Right renal pelvis (tissue), 4 donors: Measurements from ENCODE around the gene OSM. TPM values are rescaled to one million over a fixed set of nuclear protein-coding genes. Genes with fewer than 3 reads are reported as not detected.

Experiments used
- DNase-seq, 4 donors: peaks; one replicate each; pipeline ENCODE4 v3.0.0-alpha.2; 2013; ENCODE audit warnings: low read depth in 4 of 4, low spot score in 3 of 4, missing footprints in 1 of 4
- polyA plus RNA-seq, 4 donors: library from polyadenylated mRNA; unstranded; fragments of 120-200 nt; gene quantifications; one replicate each; pipeline ENCODE4 v1.2.1, GENCODE V29; 2013; ENCODE audit not compliant: insufficient read length in 4 of 4

Gene OSM
- polyA plus RNA-seq, 4 donors, result 0.18 to 0.22 TPM; not detected in 2

DNA sequence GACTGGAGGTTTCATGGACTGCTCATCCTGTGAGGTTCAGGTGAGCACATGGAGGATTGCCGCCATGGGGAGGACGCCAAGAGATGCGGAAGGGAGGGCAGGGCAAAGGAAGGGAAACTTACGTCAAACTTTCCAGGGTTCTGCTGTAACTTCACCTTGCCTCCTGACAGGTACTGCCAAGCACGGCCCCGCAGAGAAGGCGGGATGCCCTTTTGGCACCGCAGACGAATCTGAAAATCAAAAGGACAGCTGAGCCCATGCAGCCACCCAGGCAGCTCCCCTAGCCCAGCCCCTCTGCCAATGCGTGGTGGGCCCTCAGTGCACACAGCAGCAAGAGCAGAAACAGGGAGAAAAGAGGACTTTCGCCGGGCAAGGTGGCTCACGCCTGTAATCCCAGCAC, 32.7 kb upstream of the OSM start:
- no peak for DNase-seq

DNA sequence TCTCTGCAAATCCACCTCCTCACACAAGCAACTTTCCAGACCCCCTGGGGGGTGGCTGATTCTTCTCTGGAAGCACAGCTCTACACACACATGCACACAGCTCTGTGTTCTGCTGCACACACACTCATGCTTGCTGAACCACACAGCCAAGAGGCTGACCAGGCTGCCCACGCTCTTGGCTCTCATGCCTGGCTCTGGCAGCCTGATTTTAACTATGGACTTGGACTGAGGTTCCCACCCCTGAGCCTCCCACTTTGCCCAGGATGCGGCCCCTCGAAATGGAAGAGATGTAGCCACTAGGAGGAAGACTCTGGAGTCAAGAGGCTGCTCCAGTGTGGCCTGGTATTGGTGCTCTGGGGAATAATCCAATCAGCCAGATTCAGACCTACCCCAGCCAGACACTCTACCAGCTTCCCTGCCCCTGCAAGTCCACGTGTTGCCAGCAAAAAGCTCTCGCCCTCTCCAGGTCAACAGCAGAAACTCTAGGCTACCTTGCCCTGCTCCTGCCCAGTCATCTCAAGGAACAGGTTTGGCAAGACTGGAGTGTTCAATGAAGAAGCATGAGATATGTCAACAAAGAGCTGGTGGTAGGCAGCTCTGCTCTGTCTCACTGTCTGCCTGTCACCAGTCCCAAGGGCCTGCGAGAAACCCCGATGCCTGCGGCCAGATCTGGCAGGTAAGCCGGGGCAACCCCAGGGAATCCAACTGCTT, 31.5 kb upstream of the OSM start:
- no peak for DNase-seq

DNA sequence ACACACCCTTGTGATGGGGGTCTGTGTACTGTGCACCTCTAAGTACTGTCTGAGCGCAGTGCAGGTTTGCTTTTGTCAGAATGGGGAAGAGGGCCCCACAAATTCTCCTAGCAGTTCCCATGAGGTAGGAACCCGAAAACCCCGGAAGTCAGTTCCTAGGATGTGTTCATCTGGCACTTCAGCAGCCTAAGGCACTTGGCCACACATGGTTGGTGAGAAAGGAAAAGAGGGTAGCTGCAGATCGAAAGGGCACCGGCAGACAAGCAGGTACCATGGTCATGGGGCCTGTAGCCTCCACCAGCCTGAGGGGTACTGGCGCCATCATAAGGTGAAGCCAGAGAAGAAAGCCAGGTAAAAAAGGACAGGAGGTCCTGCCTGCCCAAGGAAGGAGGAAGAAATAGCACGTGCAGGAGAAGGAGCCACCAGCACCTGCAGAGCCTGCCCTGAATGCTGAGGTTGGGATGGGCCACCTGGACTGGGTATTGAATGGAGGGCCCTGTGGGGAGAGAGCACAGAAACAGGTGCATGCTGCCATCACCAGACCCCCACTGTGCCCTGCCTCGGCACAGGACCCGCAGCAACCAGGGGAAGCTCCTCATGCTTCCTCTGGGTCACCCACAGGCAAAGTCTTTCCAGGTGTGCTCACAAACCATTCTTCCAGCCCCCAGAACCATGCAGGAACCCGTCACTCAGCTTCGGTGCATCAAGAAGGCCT, 30.8 kb upstream of the OSM start:
- no peak for DNase-seq

DNA sequence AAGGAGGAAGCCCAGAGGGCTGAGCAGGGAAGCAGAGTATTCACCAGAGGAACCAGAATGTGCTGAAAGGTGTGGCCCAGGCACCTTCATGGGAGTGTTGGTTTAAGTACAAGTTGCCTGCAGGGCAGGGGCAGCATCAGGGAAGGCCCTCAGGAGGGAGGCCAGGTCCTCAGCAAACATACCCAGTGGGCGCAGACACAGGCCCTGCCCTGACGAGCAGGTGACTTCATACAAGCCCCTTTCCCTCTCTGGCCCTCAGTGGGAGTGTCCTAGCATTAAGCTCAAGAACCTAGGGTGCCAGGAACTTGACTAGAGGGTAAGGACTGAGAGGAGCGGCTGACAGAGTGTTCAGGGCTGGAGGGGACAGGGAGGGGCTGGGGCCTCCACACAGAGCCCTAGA, 30.2 kb upstream of the OSM start:
- DNase-seq, result no peak

DNA sequence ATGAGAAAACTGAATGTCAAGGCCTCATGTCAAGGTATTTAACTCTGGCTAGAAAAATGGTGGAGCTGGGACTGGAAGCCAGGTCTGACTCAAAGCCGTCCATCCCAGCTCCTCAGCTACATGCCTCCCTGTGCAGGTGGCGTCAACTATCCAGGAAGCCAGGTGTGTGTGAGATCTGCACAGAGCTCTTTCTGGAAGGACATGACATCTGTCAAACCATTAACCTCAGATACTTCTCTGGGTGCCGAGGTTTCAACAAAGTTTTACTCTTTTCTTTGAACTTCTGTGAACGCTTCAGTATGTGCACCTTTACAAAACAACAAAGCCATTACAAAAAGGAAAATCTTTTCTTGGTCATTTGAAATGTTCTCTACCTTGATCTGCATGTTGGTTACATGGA, 29.7 kb upstream of the OSM start:
- DNase-seq, result no peak

DNA sequence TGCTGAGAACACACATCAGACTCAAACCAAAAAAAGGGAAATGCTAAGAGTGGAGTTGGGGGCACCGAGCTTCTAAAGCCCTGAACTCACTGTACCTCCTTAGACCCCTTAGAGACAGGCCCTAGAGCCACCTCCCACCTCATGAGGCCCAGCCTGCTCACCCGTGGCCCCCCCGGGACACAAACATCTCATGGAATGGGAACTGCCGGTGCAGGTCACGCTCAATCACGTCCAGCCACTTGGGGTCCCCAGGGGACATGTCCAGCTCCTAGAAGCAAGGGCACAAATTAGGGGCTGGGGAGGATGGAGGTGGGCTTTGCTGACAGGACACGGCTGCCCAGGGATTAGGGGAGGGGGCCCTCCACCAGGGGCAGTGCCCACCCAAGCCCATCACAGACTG, 28.9 kb upstream of the OSM start:
- DNase-seq, result no peak

DNA sequence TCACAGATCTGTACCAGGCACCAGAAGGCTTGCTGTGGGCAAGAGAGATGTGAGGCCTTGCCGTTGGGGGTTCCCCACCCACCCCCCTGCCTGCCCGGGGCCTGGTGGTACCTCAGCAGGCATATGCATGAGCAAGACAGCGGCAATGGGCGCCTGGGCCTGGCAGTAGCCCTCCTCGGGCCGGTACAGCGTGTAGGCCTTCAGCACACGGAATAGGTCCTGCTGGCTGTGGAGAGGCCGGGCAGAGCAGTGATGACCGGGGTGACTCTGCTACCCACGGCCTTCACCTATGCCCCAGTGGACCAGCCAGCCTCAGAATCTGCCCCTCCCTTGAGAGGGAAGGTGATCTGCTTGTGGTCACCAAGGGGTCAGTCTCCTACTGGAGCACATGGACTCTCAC, 28.2 kb upstream of the OSM start:
- no peak for DNase-seq

DNA sequence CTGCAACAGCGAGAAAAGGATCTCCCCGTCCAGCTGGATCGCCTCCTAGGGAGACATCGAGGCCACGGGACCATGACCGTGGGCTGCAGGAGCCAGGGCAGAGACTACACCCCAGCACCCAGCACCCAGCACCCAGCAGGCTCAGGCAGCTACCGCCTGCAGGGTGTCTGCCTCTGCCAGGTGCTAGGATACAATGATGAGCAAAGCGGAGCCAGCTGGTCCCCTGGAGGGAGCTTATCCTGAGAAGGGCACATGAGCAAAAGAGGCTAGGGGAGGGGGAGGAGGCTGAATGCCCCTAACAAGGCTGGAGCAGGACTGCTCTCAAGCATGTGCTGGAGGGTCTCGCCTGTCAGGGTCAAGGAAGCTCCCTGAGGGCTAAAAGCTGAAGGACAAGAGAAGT, 27.4 kb upstream of the OSM start:
- DNase-seq, result no peak

DNA sequence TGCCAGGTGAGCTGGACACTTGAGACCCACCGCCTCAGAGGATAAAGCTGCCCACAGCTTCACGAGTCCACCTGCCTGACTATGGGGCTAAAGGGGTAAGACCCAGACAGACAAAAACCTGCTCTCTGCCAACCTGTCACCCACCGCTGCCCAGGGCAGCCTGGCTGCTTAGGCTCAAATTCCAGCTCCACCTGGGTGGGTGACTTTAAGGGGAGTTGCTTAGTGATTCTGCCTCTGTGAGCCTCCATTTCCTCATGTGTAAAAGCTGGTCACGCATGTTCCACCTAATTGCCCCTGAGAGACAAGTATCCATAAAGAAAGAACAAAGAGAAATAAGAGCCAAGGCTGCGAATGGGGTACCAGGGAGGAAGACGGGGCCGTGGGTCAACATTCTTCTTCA, 26.4 kb upstream of the OSM start:
- DNase-seq, result no peak

DNA sequence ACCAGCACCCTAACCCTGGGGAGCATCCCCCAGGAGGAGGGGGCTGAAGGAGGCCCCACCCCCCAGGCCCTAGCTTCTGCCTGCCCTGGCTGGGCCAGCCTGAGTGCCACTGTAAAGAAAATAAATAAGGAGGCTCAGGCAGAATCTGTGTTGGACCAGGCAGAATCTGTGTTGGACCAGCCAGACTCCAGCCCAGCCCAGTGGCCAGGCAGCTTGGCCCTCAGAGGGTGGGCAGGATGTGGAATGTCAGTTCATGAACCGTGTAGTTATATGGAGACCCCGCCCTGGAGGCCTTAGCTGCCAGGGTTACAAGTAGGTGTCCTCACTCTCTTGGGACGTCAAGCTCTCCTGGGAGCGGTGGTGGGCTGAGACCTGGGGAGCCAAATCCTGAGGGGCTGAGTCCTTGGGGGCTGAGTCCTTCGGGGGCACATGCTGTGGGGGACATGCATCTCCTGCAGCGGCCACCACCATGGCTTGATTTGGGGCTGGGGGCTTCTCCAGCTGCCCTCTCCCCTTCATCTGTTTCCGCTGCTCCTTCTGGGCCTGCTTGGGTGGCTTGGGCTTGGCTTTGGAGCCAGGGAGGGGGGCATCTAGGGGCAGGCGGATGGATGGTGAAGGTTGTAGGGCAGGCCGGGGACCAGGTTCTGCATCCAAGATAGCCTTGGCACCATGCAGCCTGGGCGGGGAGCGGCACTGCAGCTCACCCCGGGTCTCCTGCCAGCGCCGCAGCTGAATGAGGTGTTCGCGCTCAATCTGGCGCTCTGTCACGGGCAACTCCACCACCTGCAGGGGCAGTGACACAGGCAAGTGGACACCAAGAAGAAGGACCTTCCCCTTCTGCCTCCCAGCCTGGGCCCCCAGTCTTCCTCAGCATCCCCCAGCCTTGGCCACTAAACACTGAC, 25.7 kb upstream of the OSM start:
- no peak for DNase-seq

DNA sequence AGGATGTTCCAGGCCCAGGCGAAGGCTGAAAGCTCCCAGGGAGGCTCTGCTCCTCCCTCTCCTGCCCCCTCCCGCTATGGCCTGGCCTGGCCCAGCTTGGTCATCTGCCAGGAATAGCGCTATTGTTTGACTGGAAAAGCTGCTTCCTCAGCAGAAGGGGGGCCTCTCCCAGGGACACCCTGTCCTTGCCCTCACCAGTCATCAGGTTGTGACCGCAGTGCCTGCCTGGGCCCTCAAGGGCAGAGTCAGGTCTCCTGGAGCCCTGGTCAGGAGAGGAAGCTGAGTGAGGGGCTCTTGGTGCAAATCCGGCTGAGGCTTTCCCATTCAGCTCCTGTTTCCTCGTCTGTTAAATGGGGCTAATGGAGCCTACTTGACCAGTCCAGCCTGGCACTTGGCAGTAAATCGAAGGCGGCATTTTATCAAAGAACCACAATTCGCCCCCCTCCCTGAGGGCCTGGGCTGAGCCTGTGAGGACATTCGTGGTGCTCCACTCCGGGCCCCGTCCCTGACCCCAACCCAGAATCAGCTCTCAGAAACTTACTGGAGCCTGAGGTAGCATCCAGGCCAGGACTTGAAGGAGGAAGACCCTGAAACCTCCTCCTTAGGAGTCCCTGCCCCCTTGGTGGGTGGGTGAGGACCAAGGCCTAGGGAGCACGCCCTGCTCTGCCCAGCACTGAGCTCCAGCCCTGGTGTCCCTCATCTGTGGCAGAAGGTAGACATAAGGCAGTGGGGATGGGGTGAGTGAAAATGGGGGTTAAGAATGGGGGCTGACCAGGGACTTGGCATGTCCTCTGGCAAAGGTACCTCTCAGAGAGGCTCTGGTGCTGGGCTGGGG, 24.6 kb upstream of the OSM start:
- no peak for DNase-seq

DNA sequence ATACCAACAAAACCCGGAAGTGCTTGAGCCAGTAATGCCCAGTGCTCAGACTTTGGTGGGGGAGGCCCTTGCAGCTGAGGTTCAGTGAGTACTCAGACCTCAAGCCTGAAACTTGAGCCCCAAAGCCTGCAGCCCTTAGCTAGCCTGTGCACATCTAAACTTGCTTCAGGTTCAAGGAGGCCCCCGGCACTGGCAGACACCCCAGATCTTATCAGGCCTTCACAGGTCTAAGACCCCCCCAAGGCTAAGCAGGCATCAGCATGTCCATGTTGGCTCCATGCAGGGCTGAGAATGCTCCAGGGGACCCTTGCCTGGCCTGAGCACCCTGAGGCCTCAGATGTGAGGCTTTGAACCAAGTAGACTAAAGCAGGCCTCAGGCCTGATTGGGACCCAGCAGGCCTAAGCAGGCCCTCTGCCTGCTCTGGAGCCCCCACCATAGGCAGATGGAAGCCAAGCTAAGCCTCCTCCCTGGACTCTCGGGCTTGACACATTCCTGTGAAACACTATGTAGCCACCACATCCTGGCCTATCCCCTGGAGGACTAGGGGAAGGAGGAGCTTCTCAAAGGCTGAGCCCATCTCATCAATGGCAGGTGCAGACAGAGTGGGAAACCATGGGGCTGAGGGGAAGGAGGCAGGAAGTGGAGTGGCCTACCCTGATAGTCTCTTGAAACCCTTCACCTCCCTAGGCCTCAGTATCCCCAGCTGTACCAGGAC, 23.8 kb upstream of the OSM start:
- no peak for DNase-seq

DNA sequence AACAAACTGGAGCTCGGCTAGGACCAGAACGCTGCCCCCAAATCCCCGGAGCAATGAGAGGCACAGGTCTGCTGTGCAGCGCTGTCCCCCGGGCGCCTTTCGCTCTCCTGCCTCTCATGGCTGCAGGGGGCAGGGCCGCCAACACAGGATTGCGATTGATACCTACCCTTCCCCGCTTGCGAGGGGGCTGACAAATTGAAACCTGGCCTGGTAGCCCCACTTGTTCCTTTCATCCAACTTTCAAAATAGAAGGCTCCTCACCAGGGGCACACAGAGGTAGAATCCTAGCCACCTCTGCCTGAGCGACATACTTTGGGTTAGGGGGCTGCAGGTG, 23.3 kb upstream of the OSM start:
- no peak for DNase-seq

DNA sequence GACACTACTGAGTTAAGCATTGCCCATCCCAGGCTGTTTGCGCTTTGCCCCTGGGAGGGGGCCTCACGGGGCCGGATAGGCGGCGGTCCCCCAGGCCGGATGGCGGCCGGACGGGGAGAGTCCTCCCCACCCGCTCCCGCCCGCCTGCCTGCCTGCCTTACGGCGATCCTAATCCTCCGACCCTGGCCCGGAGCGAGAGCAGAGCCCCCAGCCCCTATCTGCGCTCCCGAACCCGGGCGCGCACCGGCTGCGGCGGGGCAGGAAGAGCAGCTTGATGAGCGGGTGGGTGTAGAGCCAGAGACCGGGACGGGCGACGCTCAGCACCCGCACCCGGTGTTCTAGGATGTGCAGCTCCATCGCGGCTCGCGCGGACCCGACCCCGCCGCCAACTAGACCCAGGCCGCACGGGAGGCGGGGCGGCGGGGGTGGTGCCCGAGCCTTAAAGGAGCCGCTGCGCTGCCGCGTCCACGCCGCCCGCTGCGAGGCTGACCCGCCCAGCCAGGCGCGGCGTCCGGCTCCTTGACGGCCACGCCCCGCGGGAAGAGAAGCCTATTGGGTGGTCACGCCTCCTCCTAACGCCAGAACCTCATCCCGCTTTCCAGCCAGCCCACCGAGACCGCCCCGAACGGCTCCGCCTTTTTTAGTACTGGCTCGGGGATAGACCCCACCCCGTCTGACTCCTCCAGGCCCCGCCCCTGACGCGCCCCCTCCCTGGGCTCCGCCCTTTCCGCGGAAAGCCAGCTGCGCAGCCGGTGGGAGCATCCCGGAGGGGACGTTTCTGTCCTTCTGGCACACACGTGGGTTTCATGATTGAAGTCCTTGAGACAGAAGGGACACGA, 22.7 kb upstream of the OSM start, which contains the start of gene CASTOR1:
TSS of gene CASTOR1 (minus strand) at position 365 of the 839 bp plus-strand sequence. CDS start at position 357, 8 bp downstream.
- peak; percentile 92 to 97 (median 94) for DNase-seq

DNA sequence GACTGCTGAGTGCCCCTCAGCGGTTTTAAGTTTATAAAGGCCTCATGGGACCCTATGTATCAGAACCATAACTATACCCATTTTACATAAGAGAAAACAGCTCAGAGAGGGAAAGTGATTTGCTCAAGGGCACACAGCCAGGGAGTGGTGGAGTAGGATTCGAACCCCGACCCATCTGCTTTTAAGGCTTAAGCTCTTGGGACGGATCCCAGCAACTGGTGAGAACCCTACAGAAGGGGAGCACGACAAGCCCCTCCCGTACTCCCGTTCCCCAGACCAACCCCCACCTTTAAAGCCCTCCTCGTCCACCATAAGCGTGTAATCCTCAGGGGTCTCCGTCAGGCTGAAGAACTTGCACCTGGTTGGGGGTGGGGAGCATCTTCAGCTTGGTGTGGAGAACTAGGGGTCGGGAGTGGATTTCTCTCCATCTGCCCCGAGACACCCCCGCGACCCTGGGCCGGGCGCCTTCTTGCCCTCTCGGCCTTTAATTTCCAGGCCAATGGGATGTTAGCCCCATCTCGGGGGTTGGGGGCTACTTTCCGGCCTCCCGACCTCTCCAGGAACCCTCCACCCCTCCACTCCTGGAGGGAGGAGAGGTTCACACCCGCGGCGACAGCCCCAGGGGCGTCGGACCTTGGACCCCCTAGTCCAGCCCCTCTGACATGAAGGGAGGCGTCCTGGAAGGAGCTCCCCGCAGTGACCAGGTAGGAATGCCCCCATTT, 21.9 kb upstream of the OSM start:
- no peak for DNase-seq

DNA sequence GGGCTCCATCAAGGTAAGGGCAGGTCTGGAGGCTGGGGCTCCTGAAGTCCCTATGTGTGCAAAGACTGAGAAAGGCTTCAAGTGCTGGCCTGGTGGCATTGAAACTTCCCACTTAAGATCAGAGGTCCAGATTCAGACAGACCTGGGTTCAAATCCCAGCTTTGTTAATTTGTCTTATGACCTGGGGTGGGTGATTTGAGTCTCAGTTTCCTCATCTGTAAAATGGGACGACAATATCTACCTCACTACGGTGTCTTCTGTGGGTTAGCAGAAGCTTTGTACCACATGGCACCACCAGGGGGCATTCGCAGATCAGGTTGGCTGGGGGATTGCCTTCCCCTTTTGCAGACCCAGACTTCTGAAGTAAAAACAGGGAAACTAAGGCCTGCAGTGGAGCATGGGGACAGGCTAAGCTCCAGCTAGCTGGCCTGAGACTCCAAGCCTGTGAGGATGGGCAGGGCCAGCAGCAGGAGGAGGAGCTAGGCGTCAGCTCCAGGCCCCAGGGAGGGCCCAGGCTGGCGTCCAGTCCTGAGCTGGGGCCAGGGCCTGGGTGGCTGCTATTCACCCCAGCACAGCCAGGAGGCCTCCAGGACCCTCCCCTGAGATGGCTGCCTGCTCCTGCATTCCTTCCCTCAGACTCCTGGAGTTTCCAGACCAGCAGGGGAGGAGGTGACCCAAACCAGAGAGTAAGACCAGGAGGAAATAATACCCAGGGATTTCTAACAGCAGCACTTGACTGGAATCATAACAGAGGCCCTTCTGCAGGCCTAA, 21.2 kb upstream of the OSM start:
- DNase-seq, result peak in 1 of 4 donors; percentile 68

DNA sequence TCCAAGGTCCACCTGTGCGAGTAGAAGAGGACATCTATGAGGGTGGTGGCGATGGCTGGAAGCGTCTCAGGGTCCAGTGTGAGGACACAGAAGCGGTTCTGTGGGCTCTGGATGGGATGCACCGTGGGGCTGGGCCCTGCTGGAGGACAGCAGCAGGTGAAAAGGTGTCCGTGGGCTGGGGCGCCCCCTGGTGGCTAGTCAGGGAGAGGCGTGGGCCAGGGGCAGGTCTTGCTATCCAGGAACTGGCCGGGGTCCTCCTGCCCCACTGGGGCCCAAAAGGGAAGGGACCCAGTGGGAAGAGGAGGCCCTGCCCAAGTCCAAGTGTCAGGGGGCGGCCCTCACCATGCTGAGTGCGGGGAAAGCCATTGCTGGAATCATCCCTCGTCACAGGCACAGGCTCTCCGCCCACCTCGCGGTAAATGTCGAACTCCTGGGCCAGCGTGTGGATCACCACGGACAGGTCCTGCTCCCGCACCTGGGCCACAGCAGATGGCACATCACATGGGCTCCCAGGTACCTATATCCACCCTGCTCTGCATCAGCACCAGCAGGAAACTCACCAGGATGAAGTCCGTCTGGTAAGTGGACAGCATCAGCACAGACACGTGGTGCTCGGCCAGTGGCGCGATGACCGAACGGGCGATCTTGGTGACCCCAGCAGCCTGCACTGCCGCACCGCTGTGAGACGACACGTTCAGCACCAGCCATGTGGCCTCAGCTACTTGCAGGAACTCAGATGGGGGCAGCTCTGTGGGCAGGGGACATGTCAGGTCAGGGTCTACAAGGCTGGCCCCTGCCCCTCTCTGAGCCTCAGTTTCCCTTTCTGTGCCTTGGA, 20.4 kb upstream of the OSM start:
- DNase-seq, result no peak
